NAMALWA (cell line): ENCODE results near the gene HOXD3.

Source experiments
- DNase-seq: peaks from one replicate; pipeline ENCODE4 v3.0.0-alpha.2; 2015; ENCODE audit warnings: low spot score

Gene HOXD3

GRCh38 chr2:176177580-176178037, 20.5 kb downstream of the HOXD3 start:
- DNase-seq: no peak

DNA sequence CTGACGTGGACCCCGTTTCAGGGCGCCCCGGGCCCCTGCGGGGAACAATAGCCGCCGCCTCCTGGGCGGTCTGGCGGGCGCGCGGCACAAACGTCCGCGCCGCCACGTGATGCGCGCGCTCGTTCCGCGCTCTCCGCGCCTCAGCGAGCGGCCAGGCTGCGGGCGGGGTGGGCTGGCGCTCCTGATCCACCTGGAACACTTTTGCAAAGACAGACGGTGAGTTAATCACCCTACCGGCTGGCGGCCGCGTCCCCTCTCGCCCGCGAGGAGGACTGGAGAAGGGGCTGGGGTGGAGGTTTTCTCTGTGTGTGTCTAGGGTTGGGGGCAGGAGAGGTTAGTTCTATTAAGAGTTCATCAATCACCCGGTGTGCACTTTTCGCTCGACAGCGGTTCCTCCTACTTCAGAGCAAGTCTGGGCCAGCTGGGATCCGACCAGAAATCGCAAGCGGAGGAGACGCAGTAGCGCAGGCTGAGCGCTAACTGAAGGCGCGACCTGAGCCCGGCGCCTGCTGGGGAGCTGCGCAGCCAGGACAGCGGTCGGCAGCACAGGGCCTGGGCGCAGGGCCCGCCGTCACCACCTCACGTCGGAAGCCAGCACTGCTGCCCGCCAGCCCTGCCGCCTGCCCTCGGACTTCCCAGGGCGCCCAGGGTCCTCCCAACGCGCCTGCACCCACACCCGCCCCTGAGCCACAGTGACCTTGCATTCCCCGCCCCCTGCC, 21.1 kb downstream of the HOXD3 start:
- DNase-seq: no peak

- DNase-seq: no peak
Observed at GRCh38 chr2:176178757-176179295, 21.7 kb downstream of the HOXD3 start.

- DNase-seq: no peak
Observed at GRCh38 chr2:176181551-176181950, 24.4 kb downstream of the HOXD3 start.

DNA sequence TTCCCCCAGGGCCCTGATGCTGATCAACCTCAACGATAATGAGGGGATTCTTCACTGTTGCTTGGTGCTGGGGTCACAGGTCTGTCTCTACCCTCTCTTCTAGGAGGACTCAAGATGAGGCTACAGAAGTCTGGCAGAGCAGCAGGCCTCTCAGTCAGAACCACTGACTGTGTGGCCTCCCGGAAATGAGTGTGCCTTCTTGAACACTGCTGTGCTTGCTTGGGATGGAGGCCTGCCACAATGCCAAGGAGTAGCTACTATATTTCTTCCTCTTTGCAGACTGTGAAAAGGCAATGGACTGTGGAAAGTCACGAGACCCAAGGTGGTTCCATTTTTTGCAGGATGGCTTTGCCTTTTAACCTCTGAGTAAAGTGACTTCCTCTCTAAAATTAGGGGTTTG, 25.6 kb downstream of the HOXD3 start:
- no peak for DNase-seq

- DNase-seq: no peak
Observed at GRCh38 chr2:176184749-176185148, 27.6 kb downstream of the HOXD3 start.

GRCh38 chr2:176186024-176186423, 28.9 kb downstream of the HOXD3 start:
- no peak for DNase-seq

DNA sequence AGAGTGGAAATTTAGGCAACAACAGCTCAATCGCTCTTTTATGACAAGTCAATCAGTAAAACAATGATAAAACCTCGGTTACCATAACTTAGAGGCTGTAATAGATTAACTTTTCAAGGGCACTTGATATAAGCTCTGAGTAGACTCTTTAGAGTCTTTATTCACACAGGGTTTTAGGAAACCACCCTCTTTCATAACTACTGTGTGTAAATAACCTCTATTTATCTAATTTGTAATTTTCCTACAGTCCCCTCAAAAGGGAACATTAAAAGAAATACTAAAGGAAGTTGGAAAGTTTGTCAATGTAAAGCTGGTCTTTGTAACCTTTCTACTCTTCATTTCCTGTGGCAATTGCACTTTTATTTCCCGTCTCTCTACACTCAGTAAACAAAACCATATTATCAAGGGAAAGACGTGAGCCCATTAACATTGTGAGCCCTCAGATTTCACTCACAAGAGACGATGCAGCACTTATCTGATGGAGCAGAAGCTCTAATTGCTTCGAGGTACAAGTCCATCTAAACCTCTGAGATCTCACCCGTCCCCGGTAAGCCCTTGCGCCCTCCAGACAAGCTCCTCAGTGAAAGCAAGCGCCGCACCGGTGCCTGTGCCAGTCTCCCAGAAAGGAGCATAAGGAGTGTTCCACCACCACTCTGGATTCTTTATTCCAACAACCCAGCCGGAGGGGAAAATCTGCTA, 30.2 kb downstream of the HOXD3 start:
- no peak for DNase-seq

- DNase-seq: no peak
Observed at GRCh38 chr2:176187899-176188773, 31.0 kb downstream of the HOXD3 start, which contains the start of gene HOXD1. TSS of gene HOXD1 (plus strand) at chr2:176188668. CDS start at chr2:176188802, 134 bp downstream.

DNA sequence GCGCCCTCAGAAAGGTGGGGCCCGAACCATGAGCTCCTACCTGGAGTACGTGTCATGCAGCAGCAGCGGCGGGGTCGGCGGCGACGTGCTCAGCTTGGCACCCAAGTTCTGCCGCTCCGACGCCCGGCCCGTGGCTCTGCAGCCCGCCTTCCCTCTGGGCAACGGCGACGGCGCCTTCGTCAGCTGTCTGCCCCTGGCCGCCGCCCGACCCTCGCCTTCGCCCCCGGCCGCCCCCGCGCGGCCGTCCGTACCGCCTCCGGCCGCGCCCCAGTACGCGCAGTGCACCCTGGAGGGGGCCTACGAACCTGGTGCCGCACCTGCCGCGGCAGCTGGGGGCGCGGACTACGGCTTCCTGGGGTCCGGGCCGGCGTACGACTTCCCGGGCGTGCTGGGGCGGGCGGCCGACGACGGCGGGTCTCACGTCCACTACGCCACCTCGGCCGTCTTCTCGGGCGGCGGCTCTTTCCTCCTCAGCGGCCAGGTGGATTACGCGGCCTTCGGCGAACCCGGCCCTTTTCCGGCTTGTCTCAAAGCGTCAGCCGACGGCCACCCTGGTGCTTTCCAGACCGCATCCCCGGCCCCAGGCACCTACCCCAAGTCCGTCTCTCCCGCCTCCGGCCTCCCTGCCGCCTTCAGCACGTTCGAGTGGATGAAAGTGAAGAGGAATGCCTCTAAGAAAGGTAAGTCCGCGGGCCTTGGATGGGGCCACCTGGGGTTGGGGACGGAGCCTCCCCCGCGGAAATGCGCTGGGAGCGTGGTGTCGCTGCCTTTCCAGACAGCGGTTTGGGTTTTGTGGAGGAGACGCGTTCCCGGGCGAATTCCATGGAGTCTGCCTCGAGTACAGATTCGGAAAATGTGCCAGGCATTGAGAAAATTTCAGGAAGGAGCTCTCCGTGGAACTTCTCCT, 31.9 kb downstream of the HOXD3 start:
- DNase-seq: no peak

DNA sequence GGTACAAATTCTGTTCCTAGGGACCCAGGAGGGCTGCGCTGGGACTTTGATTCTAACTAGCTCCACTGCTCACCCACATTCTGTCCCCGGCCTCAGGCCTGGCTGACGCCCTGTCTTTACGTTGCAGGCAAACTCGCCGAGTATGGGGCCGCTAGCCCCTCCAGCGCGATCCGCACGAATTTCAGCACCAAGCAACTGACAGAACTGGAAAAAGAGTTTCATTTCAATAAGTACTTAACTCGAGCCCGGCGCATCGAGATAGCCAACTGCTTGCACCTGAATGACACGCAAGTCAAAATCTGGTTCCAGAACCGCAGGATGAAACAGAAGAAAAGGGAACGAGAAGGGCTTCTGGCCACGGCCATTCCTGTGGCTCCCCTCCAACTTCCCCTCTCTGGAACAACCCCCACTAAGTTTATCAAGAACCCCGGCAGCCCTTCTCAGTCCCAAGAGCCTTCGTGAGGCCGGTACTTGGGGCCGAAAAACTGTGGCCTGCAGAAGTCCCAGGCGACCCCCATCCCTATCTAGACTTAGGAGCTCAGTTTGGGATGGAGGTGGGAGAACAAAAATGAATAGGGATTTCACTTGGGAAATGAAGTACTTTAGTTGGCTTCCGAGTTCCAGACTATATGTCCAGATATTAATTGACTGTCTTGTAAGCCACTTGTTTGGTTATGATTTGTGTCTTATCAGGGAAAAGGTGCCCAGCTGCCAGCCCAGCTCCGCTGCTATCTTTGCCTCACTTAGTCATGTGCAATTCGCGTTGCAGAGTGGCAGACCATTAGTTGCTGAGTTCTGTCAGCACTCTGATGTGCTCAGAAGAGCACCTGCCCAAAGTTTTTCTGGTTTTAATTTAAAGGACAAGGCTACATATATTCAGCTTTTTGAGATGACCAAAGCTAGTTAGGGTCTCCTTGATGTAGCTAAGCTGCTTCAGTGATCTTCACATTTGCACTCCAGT, 32.9 kb downstream of the HOXD3 start:
- no peak for DNase-seq

DNA sequence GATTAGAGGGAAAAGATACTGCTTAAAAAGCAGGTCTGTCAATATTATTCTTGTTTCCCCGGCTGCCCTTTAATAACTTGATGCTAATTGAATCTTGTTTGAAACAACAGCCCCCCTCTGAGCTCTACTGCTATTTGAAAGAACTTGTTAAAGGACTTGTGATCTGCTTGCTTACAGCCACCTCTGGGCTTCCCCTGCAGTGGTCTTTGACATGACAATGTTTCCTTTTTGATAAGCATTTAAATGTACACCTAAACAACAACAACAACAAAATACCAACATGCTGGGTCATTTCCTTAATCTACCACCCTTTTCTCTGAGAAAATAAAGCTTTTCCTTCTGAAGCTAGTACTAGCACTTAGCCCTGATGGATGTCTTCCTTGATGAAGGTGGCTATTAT, 35.2 kb downstream of the HOXD3 start:
- no peak for DNase-seq

DNA sequence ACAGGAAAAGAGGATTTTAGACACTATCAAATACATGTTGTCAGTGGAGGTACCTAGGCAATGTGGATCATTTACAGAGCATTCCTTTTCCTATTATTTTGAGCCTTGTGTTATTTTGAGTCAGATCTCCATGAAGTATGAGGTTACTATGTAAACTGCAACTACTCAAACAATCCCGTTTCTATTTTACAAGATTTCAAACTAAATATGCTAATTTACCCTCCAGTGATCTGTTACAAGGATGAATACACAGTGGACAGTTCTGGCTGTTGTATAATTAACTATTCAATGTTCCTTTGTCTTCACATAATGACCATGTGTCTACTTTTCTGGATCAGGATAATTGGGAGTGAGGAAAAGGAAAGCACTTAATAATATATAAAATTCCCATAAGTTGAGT, 35.9 kb downstream of the HOXD3 start:
- no peak for DNase-seq

DNA sequence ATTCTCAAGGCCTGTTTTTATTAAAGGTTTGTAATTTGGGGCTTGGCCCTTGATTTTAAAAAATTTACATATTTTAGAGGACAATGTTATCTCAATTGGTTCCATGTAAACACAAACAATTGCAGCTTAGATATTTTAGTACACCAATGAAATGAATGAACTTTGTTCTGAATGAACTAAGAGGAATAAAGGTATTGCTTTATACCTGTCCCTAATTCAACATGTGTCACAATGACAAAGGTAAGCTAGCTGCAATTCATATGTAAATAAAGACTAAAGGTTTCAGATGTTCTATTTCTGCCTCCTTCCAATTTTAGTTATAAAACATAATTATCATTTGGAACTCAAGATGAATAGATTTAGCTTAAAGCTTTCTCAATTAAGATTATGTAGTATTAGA, 42.8 kb downstream of the HOXD3 start:
- no peak for DNase-seq

DNA sequence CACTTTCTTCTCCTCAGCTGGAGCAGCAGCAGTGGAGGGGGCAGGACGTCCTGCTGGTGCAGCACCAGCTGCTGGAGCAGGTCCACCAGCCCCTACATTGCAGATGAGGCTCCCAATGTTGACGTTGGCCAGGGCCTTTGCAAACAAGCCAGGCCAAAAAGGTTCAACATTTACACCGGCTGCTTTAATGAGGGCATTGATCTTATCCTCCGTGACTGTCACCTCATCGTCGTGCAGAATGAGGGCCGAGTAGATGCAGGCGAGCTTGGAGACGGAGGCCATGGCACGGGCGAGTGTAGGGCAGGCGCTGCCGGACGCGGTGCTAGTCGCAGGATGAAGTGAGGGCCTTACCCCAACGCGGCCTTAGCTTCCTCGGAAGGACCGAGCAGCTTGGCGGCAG, 43.9 kb downstream of the HOXD3 start:
- no peak for DNase-seq

DNA sequence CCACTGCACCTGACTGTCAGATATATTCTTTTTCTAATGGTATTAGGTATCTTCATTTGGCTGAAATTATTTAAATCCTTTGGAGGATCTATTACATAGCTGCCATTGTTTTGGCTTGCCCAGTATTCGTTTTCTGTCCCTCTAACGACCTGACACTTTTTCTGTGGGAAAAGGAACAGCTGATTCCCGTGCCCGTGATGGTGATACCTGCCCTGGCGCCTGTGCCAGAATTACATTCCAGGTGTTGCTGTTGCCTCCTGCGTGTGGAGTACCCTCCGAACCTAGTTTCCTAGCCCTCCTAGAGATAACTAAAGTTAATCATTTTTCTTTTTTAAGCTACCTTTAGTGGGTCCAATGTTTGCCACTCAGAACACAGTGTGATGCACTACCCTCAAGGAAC, 45.4 kb downstream of the HOXD3 start:
- no peak for DNase-seq

- DNase-seq: no peak
Observed at GRCh38 chr2:176205126-176205525, 48.0 kb downstream of the HOXD3 start.

GRCh38 chr2:176206136-176206535, 49.0 kb downstream of the HOXD3 start:
- no peak for DNase-seq

- no peak for DNase-seq
Observed at GRCh38 chr2:176206682-176207081, 49.6 kb downstream of the HOXD3 start.

DNA sequence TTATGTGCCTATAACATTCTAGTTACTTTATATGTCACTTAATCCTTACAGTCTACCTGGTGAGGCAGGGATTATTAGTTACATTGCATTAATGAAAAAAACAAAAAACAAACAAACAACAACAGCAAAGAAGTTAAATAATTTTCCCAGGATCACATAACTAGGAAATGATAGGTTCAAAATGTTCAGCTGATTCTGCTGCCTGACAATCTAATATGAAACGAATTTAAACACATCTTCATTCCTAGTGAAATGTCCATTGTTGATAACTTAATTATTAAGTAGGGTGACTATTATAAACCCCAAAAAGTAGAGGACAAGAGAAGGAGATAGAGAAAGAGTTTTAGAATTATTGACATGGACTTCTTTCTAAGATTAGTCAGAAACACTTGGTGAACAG, 54.0 kb downstream of the HOXD3 start:
- no peak for DNase-seq
